Tongue (tissue), 2 donors: ENCODE results near the gene THADA. TPM values are rescaled to one million over a fixed set of nuclear protein-coding genes. Genes with fewer than 3 reads are reported as not detected.
"Not testable (repeated sequence)": the region's sequence is repeated elsewhere in the genome, so short reads cannot be mapped to it uniquely, and the experiment has no call there.

Source experiments
- DNase-seq: peaks from one replicate; pipeline ENCODE4 v3.0.0-alpha.2; 2015
- total RNA-seq: library from RNA; depleted of rRNA; stranded (reverse); fragments of >200 nt; gene quantifications from one replicate; pipeline ENCODE4 v1.2.3, GENCODE V29; 2014

The THADA gene
- total RNA-seq, 1 donor from 2014 or later, result 57.0 TPM

- DNase-seq, result no peak
Observed at GRCh38 chr2:43538034-43538670, 57.7 kb downstream of the THADA start.

DNA sequence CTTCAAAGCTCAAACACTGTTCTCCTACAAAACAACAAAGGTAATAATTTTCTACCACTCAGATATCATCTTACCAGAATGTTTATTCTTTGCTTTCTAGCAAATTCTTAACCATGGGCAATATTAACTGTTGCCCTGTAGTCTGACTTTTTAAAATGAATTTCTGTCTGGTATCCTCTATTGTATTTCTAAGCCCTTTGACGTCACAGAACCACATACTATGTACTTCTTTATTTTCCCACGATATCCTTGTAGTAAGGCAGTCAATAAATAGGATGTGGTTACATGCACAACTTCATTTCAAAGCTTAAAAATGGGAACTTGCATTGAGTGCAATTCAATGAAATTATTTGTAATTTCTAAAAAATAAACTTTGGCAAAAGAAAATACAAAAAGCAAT, 58.7 kb downstream of the THADA start:
- no peak for DNase-seq

- no peak for DNase-seq
Observed at GRCh38 chr2:43534569-43534968, 61.3 kb downstream of the THADA start.

DNA sequence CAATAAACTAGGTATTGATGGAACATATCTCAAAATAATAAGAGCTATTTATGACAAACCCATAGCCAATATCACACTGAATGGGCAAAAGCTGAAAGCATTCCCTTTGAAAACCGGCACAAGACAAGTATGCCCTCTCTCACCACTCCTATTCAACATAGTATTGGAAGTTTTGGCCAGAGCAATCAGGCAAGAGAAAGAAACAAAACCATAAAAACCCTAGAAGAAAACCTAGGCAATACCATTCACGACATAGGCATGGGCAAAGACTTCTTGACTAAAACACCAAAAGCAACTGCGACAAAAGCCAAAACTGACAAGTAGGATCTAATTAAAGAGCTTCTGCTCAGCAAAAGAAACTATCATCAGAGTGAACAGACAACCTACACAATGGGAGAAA, 63.3 kb downstream of the THADA start:
- not testable (repeated sequence) for DNase-seq

- DNase-seq, result no peak
Observed at GRCh38 chr2:43531251-43531650, 64.6 kb downstream of the THADA start.

- DNase-seq, result no peak
Observed at GRCh38 chr2:43526994-43527393, 68.8 kb downstream of the THADA start.

DNA sequence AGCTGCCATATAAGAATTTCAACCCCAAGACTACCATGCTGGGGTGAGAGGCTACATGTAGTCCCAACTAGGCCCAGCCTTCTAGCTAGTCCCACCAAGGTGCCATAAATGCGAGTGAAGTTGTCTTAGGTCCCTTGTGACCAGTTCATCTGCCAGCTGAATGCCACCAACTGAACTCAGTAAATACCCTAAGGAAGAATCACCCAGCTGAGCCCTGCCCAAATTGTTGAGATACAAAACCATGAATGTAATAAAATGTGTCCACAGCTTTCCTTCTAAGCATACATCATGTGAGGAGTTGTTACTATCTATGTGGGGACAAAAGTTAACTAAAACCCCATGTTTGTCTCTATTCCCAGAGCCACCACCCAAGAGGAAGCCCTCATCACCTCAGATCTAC, 70.3 kb downstream of the THADA start:
- no peak for DNase-seq

DNA sequence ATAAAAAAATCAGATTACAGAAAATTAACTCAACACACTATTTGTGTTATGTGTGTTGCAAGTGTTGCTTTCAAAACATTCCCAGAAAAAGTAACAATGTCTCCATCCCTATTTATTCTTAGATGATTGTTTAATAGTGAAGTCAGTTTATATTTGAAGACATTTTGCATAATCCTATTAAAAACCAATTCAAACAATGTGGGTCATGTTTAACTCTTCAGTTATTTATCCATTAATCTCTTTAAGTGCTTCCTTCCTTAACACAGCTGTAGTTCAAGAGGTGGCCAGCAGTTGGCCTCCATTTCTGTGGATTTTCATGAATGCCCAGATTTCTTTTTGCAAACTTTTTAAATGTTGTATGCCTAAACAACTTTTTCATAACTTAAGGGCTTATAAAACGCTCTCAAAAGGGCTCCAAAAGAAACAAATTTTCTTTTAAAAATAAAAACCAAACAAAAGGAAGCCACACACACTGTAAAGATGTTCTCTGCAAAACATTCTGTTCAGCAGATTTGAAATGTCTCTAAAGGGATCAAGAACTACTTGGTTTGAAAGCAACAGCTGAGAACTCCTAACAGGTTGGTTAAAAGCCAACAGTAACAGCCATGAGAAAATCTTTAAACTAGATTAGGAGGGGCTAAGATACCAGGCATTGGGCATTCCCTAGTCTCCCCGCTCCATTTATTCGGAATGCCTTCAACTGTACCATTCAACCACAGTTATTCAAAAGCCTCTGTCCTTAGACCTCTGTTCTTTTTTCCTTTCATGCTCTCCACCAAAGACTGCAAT, 71.5 kb downstream of the THADA start:
- peak; percentile 81 for DNase-seq

GRCh38 chr2:43522177-43522576, 73.7 kb downstream of the THADA start:
- DNase-seq, result no peak

DNA sequence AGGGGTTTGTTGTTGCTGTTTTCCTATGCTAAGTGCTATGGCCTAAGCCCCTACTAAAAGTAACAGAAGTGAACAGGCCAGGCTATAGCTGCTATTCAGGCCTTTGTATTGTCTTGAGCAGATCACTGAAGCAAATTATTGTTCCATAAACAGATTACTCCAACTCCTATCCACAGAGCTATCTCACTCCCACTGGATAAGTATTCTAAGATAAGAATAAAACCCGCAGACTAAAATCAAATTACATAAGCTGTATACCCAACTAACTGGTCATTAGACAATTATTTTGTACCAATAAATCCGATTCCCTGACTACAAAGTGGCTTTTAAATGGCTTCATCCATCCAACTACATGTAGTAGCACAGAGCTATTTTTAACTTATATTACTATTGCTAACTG, 74.3 kb downstream of the THADA start:
- DNase-seq, result no peak

GRCh38 chr2:43520919-43521318, 74.9 kb downstream of the THADA start:
- DNase-seq, result no peak

GRCh38 chr2:43519643-43520221, 76.1 kb downstream of the THADA start:
- no peak for DNase-seq

GRCh38 chr2:43518718-43519117, 77.1 kb downstream of the THADA start:
- no peak for DNase-seq

- DNase-seq, result peak; percentile 59
Observed at GRCh38 chr2:43518181-43518580, 77.7 kb downstream of the THADA start.

DNA sequence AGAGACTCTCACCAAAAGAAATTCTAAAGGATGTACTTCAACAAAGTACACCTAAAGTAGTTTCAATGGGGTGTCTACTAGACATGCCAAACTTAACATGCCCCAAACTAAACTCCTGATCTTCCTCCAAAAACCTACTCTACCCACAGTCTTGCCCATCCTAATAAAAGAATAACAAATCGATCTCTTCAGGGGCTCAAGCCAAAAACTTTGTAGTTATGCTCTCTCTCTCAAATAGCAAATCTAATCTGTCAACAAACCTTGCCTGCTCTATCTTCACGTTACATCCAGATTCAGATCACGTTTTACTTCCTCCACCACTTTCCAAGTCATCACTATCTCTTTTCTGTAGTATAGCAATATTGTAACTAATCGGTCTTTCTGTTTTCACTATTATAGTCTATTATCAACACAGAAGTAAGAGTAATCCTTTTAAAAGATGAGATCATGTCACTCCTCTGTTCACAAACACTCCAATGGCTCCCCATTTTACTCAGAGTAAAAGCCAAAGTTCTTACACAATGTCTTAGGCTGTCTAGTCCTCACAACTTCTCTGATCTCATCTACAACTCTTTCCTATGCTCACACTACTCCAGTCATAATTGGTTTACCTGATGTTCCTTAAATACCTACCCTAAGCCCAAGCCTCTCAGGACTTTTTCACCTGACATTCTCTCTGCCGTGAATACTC, 79.9 kb downstream of the THADA start:
- no peak for DNase-seq

DNA sequence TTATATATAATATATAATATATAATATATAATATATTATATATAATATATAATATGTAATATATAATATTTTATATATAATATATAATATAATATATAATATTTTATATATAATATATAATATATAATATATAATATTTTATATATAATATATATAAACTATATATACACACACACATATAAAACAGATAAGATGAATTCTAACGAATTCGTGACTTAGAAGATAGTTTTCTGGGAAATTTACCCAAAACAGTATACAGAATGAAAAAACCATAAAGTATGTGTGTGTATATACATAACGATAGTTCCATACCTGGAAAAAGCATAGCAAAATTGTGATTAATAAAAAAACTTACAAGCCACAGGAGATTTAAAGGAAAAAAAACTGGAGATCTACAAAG, 80.6 kb downstream of the THADA start:
- no peak for DNase-seq

DNA sequence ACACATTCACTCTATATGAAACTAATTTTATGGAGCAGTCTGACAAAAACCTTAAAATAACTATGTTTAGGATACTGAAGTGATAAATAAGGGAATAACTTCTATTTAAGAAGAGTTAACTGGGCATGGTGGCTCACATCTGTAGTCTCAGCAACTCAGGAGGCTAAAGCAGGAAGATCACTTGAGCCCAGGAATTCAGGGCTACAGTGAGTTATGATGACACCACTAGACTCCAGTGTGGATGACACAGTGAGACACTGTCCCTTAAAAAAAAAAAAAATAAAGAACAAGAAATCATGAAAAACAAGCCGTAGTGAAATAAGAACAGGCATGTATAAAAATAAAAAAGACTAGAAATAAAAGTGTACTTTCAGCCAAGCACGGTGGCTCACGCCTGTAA, 82.0 kb downstream of the THADA start:
- no peak for DNase-seq

DNA sequence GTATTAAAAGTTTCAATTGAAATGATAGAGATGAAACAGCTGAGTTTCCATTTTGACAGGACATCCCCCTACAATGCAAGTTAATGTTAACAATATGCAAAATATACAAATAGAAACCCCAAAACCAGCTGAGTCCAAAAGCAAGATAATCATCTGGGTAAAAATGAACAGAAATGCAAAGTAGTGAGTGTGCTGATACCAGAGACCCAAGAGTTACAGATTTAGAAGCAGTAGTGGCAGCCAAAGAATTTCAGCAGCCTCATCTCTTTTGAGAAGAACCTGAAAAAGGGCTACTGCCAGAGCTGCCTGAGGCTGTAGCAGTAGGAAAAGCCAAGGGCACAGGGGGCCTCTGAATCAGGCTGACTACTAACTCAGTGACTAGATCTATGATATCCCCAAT, 82.6 kb downstream of the THADA start:
- no peak for DNase-seq

- DNase-seq, result no peak
Observed at GRCh38 chr2:43511199-43511598, 84.6 kb downstream of the THADA start.

GRCh38 chr2:43509886-43510285, 86.0 kb downstream of the THADA start:
- no peak for DNase-seq

- DNase-seq, result no peak
Observed at GRCh38 chr2:43508209-43508608, 87.6 kb downstream of the THADA start.

- DNase-seq, result no peak
Observed at GRCh38 chr2:43507137-43507536, 88.7 kb downstream of the THADA start.

DNA sequence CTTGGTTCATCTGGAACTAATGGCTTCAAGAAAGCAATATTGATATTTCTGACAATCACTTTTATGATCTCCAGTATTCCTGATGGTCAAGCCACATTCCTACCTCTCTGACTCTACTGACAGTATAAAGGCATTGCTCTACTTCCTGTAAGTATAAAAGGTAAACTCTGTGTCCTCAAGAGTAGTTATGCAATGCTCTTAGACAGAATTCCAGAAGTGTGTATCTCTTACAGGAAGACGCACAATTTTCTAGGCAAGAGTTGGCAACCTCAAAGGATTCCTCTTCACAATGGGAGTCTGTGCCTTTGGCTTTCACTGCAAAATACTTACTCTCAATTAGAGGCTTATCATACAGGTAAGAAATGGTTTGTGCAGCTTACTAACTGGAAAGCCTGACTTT, 100.1 kb downstream of the THADA start:
- no peak for DNase-seq
